A673 (cell line): ENCODE results near the gene TGFA. TPM values are rescaled to one million over a fixed set of nuclear protein-coding genes. Genes with fewer than 3 reads are reported as not detected.

Experiments
- BruUV-seq: library from RNA; stranded (reverse); fragments of 400-500 nt; replicated peaks from 2 replicates; lab custom pipeline; 2021; lab: Mats Ljungman, UMichigan
- CTCF ChIA-PET: fragments of 300-600 bp; sonication (Branson Sonifier 250); formaldehyde crosslinking; loops from one replicate; lab custom pipeline; 2022; ENCODE audit warnings: antibody characterized with exemption; lab: Charles Lee
- POLR2A ChIA-PET: fragments of 300-600 bp; sonication (Branson Sonifier 250); formaldehyde crosslinking; loops from one replicate; lab custom pipeline; 2022; ENCODE audit warnings: antibody characterized with exemption; ENCODE audit not compliant: low non-redundant PET; lab: Charles Lee
- DNase-seq: peaks from one replicate; pipeline ENCODE4 v3.0.0-alpha.2; 2015; ENCODE audit warnings: low spot score
- H3K27ac ChIP-seq: fragments of 200-600 bp; sonication (generic); 2 replicates; pipeline ENCODE4 v1.5.1; 2016; ENCODE audit warnings: mixed run types, low read depth, mild to moderate bottlenecking, mixed read lengths, antibody characterized with exemption, low read length; ENCODE audit not compliant: poor library complexity, severe bottlenecking
- H3K27me3 ChIP-seq: fragments of 200-600 bp; sonication (generic); replicated peaks from 2 replicates; pipeline ENCODE4 v1.6.1; 2017; ENCODE audit warnings: mixed run types, low read depth, mild to moderate bottlenecking, mixed read lengths, antibody characterized with exemption, low read length; ENCODE audit not compliant: insufficient read depth, poor library complexity
- H3K36me3 ChIP-seq: fragments of 200-600 bp; sonication (generic); 2 replicates; pipeline ENCODE4 v1.6.1; 2016; ENCODE audit warnings: mixed run types, mild to moderate bottlenecking, mixed read lengths, antibody characterized with exemption, low read length; ENCODE audit not compliant: insufficient read depth, poor library complexity, severe bottlenecking
- H3K4me1 ChIP-seq: fragments of 200-600 bp; sonication (generic); 2 replicates; pipeline ENCODE4 v1.6.1; 2017; ENCODE audit warnings: mixed run types, mild to moderate bottlenecking, mixed read lengths, antibody characterized with exemption, low read length; ENCODE audit not compliant: insufficient read depth, poor library complexity, severe bottlenecking
- H3K4me3 ChIP-seq: fragments of 200-600 bp; sonication (generic); 2 replicates; pipeline ENCODE4 v1.5.1; 2016; ENCODE audit warnings: low read depth, mixed run types, mild to moderate bottlenecking, mixed read lengths, low read length; ENCODE audit not compliant: poor library complexity, severe bottlenecking
- H3K9me3 ChIP-seq: fragments of 200-600 bp; sonication (generic); 2 replicates; pipeline ENCODE4 v1.6.1; 2016; ENCODE audit warnings: mixed run types, low read depth, mild to moderate bottlenecking, mixed read lengths, antibody characterized with exemption, low read length; ENCODE audit not compliant: poor library complexity, severe bottlenecking
- CTCF ChIP-seq: fragments of 300-800, 200-600 bp; sonication (generic); conservative IDR thresholded peaks from 2 replicates; pipeline ENCODE4 v1.5.1; 2017; ENCODE audit warnings: low read depth, mild to moderate bottlenecking, antibody characterized with exemption, low read length, moderate library complexity, mixed read lengths
- EZH2 ChIP-seq: fragments of 200-600 bp; sonication (generic); IDR thresholded peaks from 2 replicates; pipeline ENCODE4 v1.6.1; 2017; ENCODE audit warnings: borderline replicate concordance, low read depth, mild to moderate bottlenecking, mixed read lengths, antibody characterized with exemption, low read length; ENCODE audit not compliant: poor library complexity, severe bottlenecking
- intact Hi-C: fragments of 100-400 bp; cut with micrococcal nuclease; formaldehyde crosslinking; loops from one replicate; pipeline ENCODE4 v1.10.0; 2022; ENCODE audit not compliant: unreplicated experiment
- total RNA-seq: library from RNA; stranded (reverse); gene quantifications from 2 replicates; pipeline ENCODE4 v1.2.3, GENCODE V29; 2021

Gene TGFA
- total RNA-seq, 1 experiment from 2014 or later, result 0.13 TPM

- Histone ChIP-seq H3K36me3 (no peaks in the 10 kb centered on the region), H3K4me3 (no peak overlapping the region), H3K9me3 (no peaks in the 10 kb centered on the region), H3K27ac (no peak overlapping the region), H3K4me1 (no peaks in the 10 kb centered on the region), H3K27me3 (peaks cover 22% of the 10 kb centered on the region)
- no TSS peak for BruUV-seq
- CTCF ChIA-PET, result no interaction called here
- DNase-seq, result no peak
- intact Hi-C loops, result no loop called here
- POLR2A ChIA-PET, result no interaction called here
- TF ChIP-seq CTCF (no peak), EZH2 (no peak)
Measured at GRCh38 chr2:70580352-70580751, 26.7 kb upstream of the TGFA start.

GRCh38 chr2:70574618-70575017 is 21.0 kb upstream of the TGFA start:
- no peak for TF ChIP-seq EZH2
- TF ChIP-seq CTCF, result no peak
- no peaks in the 10 kb centered on the region for H3K36me3 ChIP-seq
- intact Hi-C loops, result no loop called here
- no peaks in the 10 kb centered on the region for H3K4me1 ChIP-seq
- CTCF ChIA-PET, result no interaction called here
- DNase-seq, result no peak
- no peaks in the 10 kb centered on the region for H3K9me3 ChIP-seq
- no peak overlapping the region for H3K4me3 ChIP-seq
- BruUV-seq, result no TSS peak
- peaks cover 73% of the 10 kb centered on the region for H3K27me3 ChIP-seq
- H3K27ac ChIP-seq, result no peak overlapping the region
- POLR2A ChIA-PET, result no interaction called here

- TF ChIP-seq CTCF (no peak), EZH2 (no peak)
- Histone ChIP-seq H3K27ac (no peak overlapping the region), H3K4me3 (no peak overlapping the region), H3K9me3 (no peaks in the 10 kb centered on the region), H3K36me3 (no peaks in the 10 kb centered on the region), H3K27me3 (peaks cover 75% of the 10 kb centered on the region), H3K4me1 (no peaks in the 10 kb centered on the region)
- ChIA-PET POLR2A (no interaction called here), CTCF (no interaction called here)
- intact Hi-C loops, result no loop called here
- no peak for DNase-seq
- BruUV-seq, result no TSS peak
Measured at GRCh38 chr2:70574109-70574508, 20.5 kb upstream of the TGFA start.
